T-helper 22 cell (primary cell): Measurements from ENCODE around the gene UNC13B.

Source experiments
- DNase-seq: peaks from one replicate; pipeline ENCODE4 v3.0.0-alpha.2; 2020; ENCODE audit warnings: low read depth

Gene UNC13B

DNA sequence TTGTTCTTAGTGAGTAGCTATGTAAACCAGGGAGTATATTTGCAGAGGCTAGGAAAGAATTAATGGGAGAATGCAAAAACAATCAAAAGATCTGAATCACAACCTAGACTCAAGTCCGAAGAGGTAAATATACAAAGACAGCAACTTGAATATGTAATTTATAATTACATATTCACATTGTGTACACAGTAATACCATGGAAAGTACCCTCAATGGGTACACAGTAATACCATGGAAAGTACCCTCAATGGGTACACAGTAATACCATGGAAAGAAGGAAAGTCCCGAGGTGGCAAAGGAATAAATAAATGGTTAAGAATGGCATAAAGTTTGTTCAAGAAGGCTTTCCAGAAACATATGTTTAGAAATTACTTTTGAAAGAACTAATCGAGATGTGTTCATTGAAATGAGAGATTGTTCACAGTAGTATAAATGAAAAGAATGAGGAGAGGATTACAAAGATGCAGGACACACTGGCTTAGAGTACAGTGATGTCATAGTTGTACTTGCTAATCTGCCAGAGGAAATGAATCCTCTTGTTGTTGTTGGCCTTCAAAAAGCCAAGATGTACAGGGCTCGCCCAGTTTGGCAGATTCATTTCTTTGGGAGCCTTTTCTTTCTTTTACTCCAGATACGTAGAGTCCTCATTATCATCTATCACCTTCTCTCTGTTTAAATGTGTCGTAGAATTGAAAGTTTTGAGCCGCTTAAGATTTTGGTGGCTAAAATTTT is 116.0 kb downstream of the UNC13B start:
- no peak for DNase-seq

DNA sequence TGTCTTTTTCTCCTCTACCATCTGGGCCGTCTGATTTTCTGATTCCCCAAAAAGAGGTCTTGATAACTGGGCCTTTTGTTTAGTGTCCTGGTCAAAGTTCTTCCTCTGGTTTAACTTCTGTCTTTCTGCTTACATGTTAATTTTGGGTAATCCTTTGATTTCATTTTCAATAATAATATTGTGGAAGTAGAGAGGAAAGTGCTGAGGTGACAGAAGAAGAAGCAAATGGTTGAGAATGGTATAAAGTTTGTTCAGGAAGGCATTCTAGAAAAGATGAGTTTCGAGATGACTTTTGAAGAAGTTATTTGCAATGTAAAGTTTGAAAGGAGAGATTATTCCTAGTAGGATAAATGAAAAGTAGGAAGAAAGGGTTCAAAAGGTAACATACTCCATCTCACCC is 118.1 kb downstream of the UNC13B start:
- no peak for DNase-seq

DNA sequence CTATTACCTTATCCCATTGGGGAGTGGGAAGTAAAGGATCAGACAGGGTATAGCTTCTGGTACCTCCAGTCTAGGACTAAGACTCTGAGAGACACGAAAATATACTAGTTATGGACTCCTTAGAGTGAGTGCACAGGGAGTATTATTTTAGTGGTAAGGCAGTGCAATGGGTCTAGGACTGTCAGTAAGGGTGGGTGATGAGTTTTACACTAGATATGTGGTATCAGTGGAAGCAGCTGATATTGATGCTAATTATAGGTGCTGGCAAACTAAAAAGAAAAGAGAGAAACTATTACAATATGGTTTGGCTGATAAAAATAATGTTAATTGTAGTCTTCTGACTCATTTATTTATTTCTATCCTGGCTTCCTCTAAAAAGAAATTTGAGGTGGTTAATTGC is 118.6 kb downstream of the UNC13B start:
- no peak for DNase-seq

DNA sequence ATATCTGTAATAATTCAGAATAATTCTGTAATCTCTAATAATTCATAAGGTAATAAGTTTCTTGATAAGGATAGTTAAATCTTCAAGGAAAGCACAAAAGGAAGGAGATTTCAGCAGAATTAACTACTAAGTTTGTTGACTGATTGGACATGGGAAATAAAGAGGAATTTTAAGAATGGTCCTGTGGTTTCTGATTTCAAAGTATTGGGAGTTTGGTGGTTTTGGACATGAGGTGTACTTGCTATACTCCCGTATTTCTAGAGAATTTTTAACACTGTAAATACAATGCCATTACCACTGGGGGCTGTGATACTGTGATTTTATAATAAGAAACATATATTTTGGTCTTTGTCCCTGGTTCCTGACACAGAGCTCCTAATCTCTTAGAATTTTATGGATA is 123.9 kb downstream of the UNC13B start:
- DNase-seq, result no peak

GRCh38 chr9:35286381-35286780 is 124.6 kb downstream of the UNC13B start:
- DNase-seq, result no peak

DNA sequence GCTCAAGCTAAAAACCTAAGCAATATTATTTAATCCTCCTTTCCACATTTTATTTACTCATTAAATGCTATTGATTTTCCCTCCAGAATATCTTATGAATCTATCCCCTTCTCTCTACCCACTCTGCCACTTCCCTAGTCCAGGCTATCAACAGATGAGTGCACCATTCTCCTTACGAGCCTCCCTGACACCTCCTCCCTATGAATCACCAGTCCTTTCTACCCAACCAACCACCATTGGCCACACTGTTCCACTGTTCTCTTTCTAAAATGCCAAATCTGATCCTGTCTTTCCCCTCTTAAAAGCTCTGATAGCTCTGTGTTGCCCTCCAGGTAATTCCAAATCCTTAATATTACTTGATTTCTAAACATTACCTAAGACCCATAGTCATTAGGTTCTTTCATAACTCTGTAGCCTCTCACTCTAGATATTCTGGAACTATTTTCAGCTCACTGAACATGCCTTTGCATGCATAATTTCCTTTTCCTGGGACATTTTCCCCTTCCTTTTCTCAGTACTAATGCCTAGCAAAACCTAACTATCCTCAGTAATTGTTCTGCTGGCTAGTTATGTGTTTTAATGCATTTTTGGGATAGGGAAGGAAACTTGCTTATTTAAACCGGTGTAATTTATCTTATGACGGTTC is 126.3 kb downstream of the UNC13B start:
- no peak for DNase-seq

GRCh38 chr9:35288778-35289177 is 127.0 kb downstream of the UNC13B start:
- DNase-seq, result no peak

GRCh38 chr9:35293376-35293964 is 131.7 kb downstream of the UNC13B start:
- DNase-seq, result no peak

DNA sequence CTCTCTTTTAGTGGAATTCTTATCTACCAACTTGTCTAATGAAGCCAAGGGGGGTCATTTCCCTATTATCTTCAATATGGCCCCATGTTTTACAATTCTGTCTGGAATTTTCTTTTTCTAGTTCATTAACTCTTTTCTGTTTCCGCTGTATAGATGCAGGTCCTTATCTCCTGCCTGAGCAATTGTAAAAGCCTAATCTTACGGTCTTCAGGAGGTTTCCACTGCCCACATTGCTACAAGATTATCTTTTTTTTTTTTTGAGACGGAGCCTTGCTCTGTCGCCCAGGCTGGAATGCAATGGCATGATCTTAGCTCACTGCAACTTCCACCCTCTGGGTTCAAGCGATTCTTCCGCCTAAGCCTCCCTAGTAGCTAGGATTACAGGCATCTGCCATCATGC is 132.3 kb downstream of the UNC13B start:
- no peak for DNase-seq

DNA sequence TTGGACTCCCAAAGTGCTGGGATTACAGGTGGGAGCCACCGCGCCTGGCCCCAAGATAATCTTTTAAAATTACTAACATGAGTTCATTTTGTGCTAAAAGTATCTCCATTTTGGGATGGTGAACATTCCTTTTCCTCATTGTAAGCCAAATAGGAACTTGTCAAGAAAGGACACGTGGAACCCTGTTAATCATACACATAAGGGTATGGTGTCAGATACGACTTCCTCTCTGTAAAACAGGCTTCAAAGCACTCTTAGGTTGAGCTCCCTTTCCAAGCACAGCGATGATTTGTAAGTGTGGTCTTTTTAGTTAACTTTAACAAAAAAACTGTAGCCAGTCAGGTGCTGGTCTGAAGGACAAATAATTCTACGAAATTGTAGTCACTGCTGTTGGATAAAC is 132.7 kb downstream of the UNC13B start:
- no peak for DNase-seq

DNA sequence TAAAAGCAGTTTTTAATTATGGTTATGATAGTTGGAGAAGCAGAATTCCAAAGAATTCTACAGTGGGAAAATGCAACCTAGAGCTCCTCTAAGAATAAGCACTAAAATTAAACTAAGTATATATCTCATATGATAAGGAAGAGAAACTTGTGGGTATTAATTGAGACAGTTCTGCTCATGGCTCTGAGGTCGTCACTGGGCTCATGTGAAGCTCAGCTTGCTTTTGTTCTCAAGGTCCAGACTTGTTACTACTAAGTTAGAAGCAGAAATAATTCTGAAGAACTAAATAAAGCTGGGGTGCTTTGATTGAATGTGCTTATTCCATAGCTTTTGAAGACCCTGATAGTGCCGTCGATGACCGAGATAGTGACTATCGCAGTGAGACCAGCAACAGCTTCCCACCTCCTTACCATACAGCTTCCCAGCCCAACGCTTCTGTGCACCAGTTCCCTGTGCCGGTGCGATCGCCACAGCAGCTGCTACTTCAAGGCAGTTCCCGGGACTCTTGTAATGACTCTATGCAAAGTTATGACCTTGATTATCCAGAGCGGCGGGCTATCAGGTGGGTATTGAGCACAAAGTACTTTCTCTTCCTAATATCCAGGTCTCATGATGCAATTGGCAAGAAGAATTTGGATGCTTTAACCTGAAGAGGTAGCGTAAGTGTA is 133.7 kb downstream of the UNC13B start:
- DNase-seq, result no peak

DNA sequence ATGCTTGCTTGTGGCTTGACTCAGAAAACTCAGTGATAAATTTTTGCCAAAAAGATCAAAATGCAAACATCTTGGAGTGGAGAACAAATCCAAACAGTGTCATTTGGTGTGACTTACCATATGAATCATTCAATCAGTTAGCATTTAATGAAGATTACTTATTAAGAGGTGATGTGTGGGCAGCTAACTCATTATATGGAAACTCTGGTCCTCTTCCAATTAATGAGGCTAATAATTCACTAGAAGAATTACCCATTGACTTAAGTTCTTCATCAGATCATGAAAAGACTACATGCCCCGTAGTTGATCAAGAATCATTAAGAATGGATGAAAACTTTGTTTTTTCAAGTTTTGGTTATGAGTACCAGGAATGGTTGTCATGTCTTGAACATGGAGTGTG is 141.8 kb downstream of the UNC13B start:
- DNase-seq, result no peak

GRCh38 chr9:35306283-35306682 is 144.5 kb downstream of the UNC13B start:
- no peak for DNase-seq

DNA sequence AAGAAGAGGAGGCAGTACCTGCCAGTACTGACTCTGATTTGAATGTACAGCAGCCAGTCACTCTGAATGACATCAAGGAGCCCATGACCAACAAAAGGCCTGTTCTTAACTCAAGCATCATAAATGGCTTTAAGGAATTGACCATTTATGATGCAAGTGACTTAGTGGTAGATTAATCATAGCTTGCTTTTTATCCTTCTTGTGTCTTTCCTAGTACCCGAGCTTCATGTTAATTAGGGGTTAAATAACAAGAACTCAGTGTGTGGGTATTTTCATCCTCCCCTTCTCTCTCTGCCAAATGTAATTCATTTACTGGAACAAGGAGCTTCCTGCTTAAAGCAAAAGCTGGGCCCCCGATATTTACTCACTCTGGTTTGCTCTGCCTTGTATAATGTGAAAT is 146.5 kb downstream of the UNC13B start:
- DNase-seq, result no peak

- DNase-seq, result no peak
Observed at GRCh38 chr9:35311891-35312639, 150.3 kb downstream of the UNC13B start.

DNA sequence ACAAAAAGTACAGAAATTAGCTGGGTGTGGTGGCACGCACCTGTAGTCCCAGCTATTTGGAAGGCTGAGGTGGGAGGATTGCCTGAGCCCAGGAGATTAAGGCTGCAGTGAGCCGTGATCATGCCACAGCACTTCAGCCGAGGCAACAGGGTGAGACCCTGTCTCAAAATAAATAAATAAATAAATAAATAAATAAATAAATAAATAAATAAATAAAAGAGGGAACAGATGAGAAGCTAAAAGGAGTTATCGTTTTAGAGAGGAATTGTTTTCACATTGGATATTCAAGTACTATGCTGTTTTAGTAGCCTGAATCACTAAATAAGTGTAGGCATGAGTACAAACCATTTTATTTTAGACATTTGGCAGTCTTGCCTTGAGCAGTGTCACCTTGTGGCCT is 151.7 kb downstream of the UNC13B start:
- DNase-seq, result no peak

DNA sequence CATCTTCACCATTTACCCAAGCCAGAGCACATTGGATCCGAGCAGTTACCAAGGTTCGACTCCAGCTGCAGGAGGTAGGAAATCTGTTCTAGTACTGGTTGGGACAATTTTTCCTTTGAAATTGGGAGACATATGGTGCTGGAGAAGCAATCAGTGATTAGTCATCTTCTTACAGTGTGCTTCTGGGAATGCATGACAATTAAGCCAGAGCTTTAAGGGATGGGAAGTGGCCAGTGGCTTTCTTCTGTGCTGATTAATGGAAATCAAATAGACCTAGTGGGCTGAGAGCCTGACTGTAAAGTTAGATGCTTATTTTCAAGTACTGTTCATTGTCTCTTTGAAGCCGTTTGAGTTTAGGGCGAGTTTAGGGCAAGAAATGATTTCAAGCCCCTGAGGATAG is 152.1 kb downstream of the UNC13B start:
- no peak for DNase-seq

- no peak for DNase-seq
Observed at GRCh38 chr9:35318741-35319140, 156.9 kb downstream of the UNC13B start.

DNA sequence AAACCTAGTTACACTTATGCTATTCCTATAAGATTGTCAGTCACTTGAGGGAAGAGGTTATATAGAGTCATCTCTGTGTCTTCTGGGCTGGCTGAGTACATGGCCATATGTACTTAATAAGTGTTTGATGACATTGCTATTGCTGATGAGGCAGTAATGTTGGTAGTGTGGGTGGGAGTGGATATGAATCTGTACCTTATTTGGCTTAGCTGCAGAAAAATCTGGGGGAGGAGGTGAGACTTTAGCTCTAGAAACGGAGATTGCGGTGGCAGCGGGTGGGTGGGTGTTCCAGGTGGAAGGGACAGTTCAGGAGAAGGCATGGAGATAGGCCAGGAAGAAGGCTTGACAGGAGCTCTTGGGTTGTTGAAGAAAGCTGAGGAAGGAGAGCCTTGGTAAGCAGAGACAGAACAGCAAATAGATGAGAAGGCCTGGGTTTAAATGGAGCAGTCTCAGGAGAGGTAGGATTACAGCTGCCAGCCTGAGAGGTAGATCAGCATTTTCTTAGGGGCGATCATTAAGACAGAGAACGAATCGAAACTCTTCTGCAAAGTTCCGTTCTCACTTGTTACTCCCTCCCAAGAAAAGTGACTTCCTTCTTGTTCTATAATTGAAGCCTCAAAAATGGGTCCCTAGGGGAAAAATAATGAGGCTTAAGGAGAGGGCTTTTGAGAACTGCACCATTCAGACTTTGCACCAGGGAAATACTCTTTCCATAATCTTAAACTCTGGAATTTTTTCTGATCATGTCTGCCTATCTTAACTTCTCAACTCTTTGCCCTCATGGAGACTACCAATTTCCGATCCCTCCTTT is 160.5 kb downstream of the UNC13B start:
- DNase-seq, result no peak

- DNase-seq, result no peak
Observed at GRCh38 chr9:35324966-35325365, 163.2 kb downstream of the UNC13B start.

DNA sequence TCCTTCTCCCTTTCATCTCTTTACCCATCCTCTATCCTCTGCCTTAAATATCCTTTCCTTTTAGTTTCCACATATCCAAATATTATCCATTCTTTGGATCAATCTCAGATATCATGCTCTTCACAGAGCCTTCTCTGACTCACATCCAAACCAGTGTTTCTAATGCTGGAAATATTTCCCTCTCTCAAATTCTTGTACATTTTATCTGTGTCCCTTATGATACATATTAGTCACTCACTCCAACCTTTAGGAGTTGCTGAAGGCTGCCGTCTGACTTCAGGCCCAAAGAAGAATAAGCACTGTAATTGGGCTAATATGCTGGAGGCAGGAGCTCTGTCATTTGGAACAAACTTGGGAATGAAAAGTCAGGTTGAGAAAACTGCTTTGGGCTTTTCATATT is 171.7 kb downstream of the UNC13B start:
- DNase-seq, result no peak

GRCh38 chr9:35335164-35335563 is 173.4 kb downstream of the UNC13B start:
- no peak for DNase-seq
